Liver (tissue), 3 donors: ENCODE measurements around the gene MYRFL.

Source experiments
- GABPA ChIP-seq, 2 donors: IDR thresholded peaks in 1 of 2; conservative IDR thresholded peaks in 1 of 2; 2 replicates each; pipeline ENCODE4 v1.6.1; 2016; ENCODE audit warnings: antibody characterized with exemption in 2 of 2, mild to moderate bottlenecking in 1 of 2, moderate library complexity in 1 of 2
- HNF4A ChIP-seq, 2 donors: conservative IDR thresholded peaks; 2 replicates each; pipeline ENCODE4 v1.6.1; 2016; ENCODE audit warnings: antibody characterized with exemption in 2 of 2, mild to moderate bottlenecking in 2 of 2
- JUND ChIP-seq, 2 donors: IDR thresholded peaks; 2 replicates each; pipeline ENCODE4 v1.6.1; 2016; ENCODE audit warnings: antibody characterized with exemption in 2 of 2
- SP1 ChIP-seq: IDR thresholded peaks from 2 replicates; pipeline ENCODE4 v1.6.1; 2018; ENCODE audit warnings: antibody characterized with exemption, mild to moderate bottlenecking
- TAF1 ChIP-seq: conservative IDR thresholded peaks from 2 replicates; pipeline ENCODE4 v1.6.1; 2016; ENCODE audit warnings: antibody characterized with exemption, mild to moderate bottlenecking
- YY1 ChIP-seq: IDR thresholded peaks from 2 replicates; pipeline ENCODE4 v1.6.1; 2016; ENCODE audit warnings: antibody characterized with exemption, mild to moderate bottlenecking
- TF ChIP-seq, protein P1 (sequence below): IDR thresholded peaks from 2 replicates; pipeline ENCODE4 v1.6.1; 2016; ENCODE audit warnings: antibody characterized with exemption
- TF ChIP-seq, protein P2 (sequence below): fragments of 150-350 bp; IDR thresholded peaks from 2 replicates; pipeline ENCODE4 v1.5.1; 2017; ENCODE audit warnings: improper control_type of control experiment, low read depth, low read length; ENCODE audit not compliant: missing input control
- TF ChIP-seq, protein P3 (sequence below): IDR thresholded peaks from 2 replicates; pipeline ENCODE4 v1.6.1; 2016; ENCODE audit warnings: antibody characterized with exemption
- TF ChIP-seq, protein P4 (sequence below): IDR thresholded peaks from 2 replicates; pipeline ENCODE4 v1.6.1; 2016; ENCODE audit warnings: antibody characterized with exemption
- TF ChIP-seq, protein P5 (sequence below): IDR thresholded peaks from 2 replicates; pipeline ENCODE4 v1.6.1; 2016; ENCODE audit warnings: antibody characterized with exemption, mild to moderate bottlenecking
- donor health status: healthy.
- donor health status: healthy.

DNA sequence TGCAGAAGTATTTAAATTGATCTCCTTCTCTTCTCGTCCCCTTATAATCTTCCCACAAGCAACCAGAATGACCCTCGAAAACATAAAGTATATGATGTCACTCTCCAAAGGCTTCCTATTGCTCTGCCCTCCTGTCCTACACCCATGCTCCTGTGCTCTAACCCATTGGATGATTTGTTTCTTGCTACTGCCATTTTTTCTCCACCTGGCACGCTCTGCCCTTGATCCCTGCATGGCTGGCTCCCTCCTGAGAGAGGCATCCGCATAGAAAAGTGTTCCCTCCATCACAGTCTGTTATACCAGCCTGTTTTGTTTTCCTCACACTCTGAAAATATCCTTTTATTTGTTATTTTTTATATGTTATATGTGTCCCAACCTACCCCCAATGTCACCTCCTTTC lies 19.8 kb downstream of the MYRFL start:
- TF ChIP-seq, protein P1, sequence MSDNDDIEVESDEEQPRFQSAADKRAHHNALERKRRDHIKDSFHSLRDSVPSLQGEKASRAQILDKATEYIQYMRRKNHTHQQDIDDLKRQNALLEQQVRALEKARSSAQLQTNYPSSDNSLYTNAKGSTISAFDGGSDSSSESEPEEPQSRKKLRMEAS, result no peak
- TF ChIP-seq TAF1 (no peak), SP1 (no peak), YY1 (no peak), JUND (IDR thresholded peaks at IDR 0.05) (no peak), GABPA (IDR thresholded peaks at IDR 0.05 in 1 of 2, conservative IDR thresholded peaks at IDR 0.05 in 1 of 2) (no peak), HNF4A (conservative IDR thresholded peaks at IDR 0.05) (no peak)
- TF ChIP-seq, protein P2, sequence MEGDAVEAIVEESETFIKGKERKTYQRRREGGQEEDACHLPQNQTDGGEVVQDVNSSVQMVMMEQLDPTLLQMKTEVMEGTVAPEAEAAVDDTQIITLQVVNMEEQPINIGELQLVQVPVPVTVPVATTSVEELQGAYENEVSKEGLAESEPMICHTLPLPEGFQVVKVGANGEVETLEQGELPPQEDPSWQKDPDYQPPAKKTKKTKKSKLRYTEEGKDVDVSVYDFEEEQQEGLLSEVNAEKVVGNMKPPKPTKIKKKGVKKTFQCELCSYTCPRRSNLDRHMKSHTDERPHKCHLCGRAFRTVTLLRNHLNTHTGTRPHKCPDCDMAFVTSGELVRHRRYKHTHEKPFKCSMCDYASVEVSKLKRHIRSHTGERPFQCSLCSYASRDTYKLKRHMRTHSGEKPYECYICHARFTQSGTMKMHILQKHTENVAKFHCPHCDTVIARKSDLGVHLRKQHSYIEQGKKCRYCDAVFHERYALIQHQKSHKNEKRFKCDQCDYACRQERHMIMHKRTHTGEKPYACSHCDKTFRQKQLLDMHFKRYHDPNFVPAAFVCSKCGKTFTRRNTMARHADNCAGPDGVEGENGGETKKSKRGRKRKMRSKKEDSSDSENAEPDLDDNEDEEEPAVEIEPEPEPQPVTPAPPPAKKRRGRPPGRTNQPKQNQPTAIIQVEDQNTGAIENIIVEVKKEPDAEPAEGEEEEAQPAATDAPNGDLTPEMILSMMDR, result no peak
- TF ChIP-seq, protein P3, sequence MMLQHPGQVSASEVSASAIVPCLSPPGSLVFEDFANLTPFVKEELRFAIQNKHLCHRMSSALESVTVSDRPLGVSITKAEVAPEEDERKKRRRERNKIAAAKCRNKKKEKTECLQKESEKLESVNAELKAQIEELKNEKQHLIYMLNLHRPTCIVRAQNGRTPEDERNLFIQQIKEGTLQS, result no peak
- TF ChIP-seq, protein P4, sequence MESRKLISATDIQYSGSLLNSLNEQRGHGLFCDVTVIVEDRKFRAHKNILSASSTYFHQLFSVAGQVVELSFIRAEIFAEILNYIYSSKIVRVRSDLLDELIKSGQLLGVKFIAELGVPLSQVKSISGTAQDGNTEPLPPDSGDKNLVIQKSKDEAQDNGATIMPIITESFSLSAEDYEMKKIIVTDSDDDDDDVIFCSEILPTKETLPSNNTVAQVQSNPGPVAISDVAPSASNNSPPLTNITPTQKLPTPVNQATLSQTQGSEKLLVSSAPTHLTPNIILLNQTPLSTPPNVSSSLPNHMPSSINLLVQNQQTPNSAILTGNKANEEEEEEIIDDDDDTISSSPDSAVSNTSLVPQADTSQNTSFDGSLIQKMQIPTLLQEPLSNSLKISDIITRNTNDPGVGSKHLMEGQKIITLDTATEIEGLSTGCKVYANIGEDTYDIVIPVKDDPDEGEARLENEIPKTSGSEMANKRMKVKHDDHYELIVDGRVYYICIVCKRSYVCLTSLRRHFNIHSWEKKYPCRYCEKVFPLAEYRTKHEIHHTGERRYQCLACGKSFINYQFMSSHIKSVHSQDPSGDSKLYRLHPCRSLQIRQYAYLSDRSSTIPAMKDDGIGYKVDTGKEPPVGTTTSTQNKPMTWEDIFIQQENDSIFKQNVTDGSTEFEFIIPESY, result no peak
- TF ChIP-seq, protein P5, sequence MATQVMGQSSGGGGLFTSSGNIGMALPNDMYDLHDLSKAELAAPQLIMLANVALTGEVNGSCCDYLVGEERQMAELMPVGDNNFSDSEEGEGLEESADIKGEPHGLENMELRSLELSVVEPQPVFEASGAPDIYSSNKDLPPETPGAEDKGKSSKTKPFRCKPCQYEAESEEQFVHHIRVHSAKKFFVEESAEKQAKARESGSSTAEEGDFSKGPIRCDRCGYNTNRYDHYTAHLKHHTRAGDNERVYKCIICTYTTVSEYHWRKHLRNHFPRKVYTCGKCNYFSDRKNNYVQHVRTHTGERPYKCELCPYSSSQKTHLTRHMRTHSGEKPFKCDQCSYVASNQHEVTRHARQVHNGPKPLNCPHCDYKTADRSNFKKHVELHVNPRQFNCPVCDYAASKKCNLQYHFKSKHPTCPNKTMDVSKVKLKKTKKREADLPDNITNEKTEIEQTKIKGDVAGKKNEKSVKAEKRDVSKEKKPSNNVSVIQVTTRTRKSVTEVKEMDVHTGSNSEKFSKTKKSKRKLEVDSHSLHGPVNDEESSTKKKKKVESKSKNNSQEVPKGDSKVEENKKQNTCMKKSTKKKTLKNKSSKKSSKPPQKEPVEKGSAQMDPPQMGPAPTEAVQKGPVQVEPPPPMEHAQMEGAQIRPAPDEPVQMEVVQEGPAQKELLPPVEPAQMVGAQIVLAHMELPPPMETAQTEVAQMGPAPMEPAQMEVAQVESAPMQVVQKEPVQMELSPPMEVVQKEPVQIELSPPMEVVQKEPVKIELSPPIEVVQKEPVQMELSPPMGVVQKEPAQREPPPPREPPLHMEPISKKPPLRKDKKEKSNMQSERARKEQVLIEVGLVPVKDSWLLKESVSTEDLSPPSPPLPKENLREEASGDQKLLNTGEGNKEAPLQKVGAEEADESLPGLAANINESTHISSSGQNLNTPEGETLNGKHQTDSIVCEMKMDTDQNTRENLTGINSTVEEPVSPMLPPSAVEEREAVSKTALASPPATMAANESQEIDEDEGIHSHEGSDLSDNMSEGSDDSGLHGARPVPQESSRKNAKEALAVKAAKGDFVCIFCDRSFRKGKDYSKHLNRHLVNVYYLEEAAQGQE, result no peak
